Mesothelial cell of epicardium (in vitro differentiated cells): ENCODE measurements around the gene RNF220. TPM values are rescaled to one million over a fixed set of nuclear protein-coding genes. Genes with fewer than 3 reads are reported as not detected.

ENCODE experiments used
- DNase-seq, 2 experiments: peaks; one replicate each; pipeline ENCODE4 v3.0.0; 2021; ENCODE audit warnings: low spot score in 2 of 2; ENCODE audit not compliant: unreplicated experiment in 2 of 2
- H3K27ac Mint-ChIP-seq: 2 replicates; pipeline ENCODE4 v1.8.0; 2021; ENCODE audit warnings: mixed read lengths
- H3K27me3 Mint-ChIP-seq: 2 replicates; pipeline ENCODE4 v1.8.0; 2021; ENCODE audit warnings: low read depth, mixed read lengths
- H3K36me3 Mint-ChIP-seq: 2 replicates; pipeline ENCODE4 v1.8.0; 2021; ENCODE audit warnings: mixed read lengths
- H3K4me1 Mint-ChIP-seq: 2 replicates; pipeline ENCODE4 v1.8.0; 2021; ENCODE audit warnings: mixed read lengths
- H3K4me3 Mint-ChIP-seq: 2 replicates; pipeline ENCODE4 v1.8.0; 2021; ENCODE audit warnings: mild to moderate bottlenecking, moderate library complexity, mixed read lengths
- H3K9me3 Mint-ChIP-seq: 2 replicates; pipeline ENCODE4 v1.8.0; 2021; ENCODE audit warnings: mixed read lengths
- CTCF ChIP-seq: fragments of 200-600 bp; sonication (generic); IDR thresholded peaks from one replicate; pipeline ENCODE4 v1.5.0; 2021; ENCODE audit warnings: antibody characterized with exemption; ENCODE audit not compliant: unreplicated experiment
- total RNA-seq: library from RNA; stranded (reverse); gene quantifications from 3 replicates; pipeline ENCODE4 v1.2.1, GENCODE V29; 2021

RNF220 gene
- total RNA-seq, 1 donor from 2014 or later: 84.2 TPM

GRCh38 chr1:44543786-44544185 lies 138.7 kb downstream of the RNF220 start:
- H3K27ac Mint-ChIP-seq: no peak overlapping the region
- H3K4me1 Mint-ChIP-seq: peaks cover 16% of the 10 kb centered on the region
- peaks cover 87% of the 10 kb centered on the region for H3K27me3 Mint-ChIP-seq
- no peak overlapping the region for H3K4me3 Mint-ChIP-seq
- TF ChIP-seq CTCF: no peak
- H3K9me3 Mint-ChIP-seq: no peaks in the 10 kb centered on the region
- no peak for DNase-seq
- H3K36me3 Mint-ChIP-seq: no peaks in the 10 kb centered on the region

GRCh38 chr1:44544960-44545359 lies 139.9 kb downstream of the RNF220 start:
- Mint-ChIP-seq H3K4me3 (no peak overlapping the region), H3K36me3 (no peaks in the 10 kb centered on the region), H3K9me3 (no peaks in the 10 kb centered on the region), H3K27me3 (peaks cover 88% of the 10 kb centered on the region), H3K27ac (no peak overlapping the region), H3K4me1 (peaks cover 12% of the 10 kb centered on the region)
- no peak for TF ChIP-seq CTCF
- DNase-seq: no peak

GRCh38 chr1:44545961-44546360 lies 140.9 kb downstream of the RNF220 start:
- no peak for DNase-seq

GRCh38 chr1:44546403-44547053 lies 141.5 kb downstream of the RNF220 start:
- Mint-ChIP-seq H3K27me3 (peaks cover 80% of the 10 kb centered on the region), H3K4me3 (no peak overlapping the region), H3K36me3 (no peaks in the 10 kb centered on the region), H3K4me1 (peaks cover 3% of the 10 kb centered on the region), H3K27ac (no peak overlapping the region), H3K9me3 (no peaks in the 10 kb centered on the region)
- DNase-seq: no peak
- TF ChIP-seq CTCF: no peak

More at GRCh38 chr1:44545961-44546360, 140.9 kb downstream of the RNF220 start:
- Mint-ChIP-seq H3K4me3 (no peak overlapping the region), H3K36me3 (no peaks in the 10 kb centered on the region), H3K9me3 (no peaks in the 10 kb centered on the region), H3K27ac (no peak overlapping the region), H3K27me3 (peaks cover 86% of the 10 kb centered on the region), H3K4me1 (peaks cover 3% of the 10 kb centered on the region)
- TF ChIP-seq CTCF: no peak

GRCh38 chr1:44547361-44547760 lies 142.3 kb downstream of the RNF220 start:
- H3K4me1 Mint-ChIP-seq: peaks cover 3% of the 10 kb centered on the region
- H3K4me3 Mint-ChIP-seq: no peak overlapping the region
- H3K9me3 Mint-ChIP-seq: no peaks in the 10 kb centered on the region
- no peak for TF ChIP-seq CTCF
- no peak for DNase-seq
- H3K27me3 Mint-ChIP-seq: peaks cover 76% of the 10 kb centered on the region
- H3K27ac Mint-ChIP-seq: no peak overlapping the region
- H3K36me3 Mint-ChIP-seq: no peaks in the 10 kb centered on the region
